ENCODE measurements around the gene C10orf67.
"Not testable (repeated sequence)": the region's sequence is repeated elsewhere in the genome, so short reads cannot be mapped to it uniquely, and the experiment has no call there.

Gene C10orf67

GRCh38 chr10:23326544-23327307 lies 17.9 kb downstream of the C10orf67 start:
- DNase-seq (ENCODE audit: extremely low read depth in 1 of 2, low read depth in 1 of 2) = no peak

GRCh38 chr10:23325132-23325531 lies 19.5 kb downstream of the C10orf67 start:
- no peak for DNase-seq (ENCODE audit: extremely low read depth in 1 of 2, low read depth in 1 of 2)

GRCh38 chr10:23324351-23324750 lies 20.2 kb downstream of the C10orf67 start:
- no peak for DNase-seq (ENCODE audit: extremely low read depth in 1 of 2, low read depth in 1 of 2)

GRCh38 chr10:23322082-23322481 lies 22.5 kb downstream of the C10orf67 start:
- no peak for DNase-seq (ENCODE audit: extremely low read depth in 1 of 2, low read depth in 1 of 2)

- no peak for DNase-seq (ENCODE audit: extremely low read depth in 1 of 2, low read depth in 1 of 2)
Measured at GRCh38 chr10:23319835-23320234, 24.8 kb downstream of the C10orf67 start.

GRCh38 chr10:23318359-23318758 lies 26.2 kb downstream of the C10orf67 start:
- DNase-seq (ENCODE audit: extremely low read depth in 1 of 2, low read depth in 1 of 2) = no peak

GRCh38 chr10:23317416-23317815 lies 27.2 kb downstream of the C10orf67 start:
- DNase-seq (ENCODE audit: extremely low read depth in 1 of 2, low read depth in 1 of 2) = no peak

- no peak for DNase-seq (ENCODE audit: extremely low read depth in 1 of 2, low read depth in 1 of 2)
Measured at GRCh38 chr10:23316406-23316805, 28.2 kb downstream of the C10orf67 start.

GRCh38 chr10:23315966-23316365 lies 28.6 kb downstream of the C10orf67 start:
- DNase-seq (ENCODE audit: extremely low read depth in 1 of 2, low read depth in 1 of 2) = no peak

- no peak for DNase-seq (ENCODE audit: extremely low read depth in 1 of 2, low read depth in 1 of 2)
Measured at GRCh38 chr10:23314835-23315239, 29.8 kb downstream of the C10orf67 start.

- no peak for DNase-seq (ENCODE audit: extremely low read depth in 1 of 2, low read depth in 1 of 2)
Measured at GRCh38 chr10:23311034-23311433, 33.6 kb downstream of the C10orf67 start.

- no peak for DNase-seq (ENCODE audit: extremely low read depth in 1 of 2, low read depth in 1 of 2)
Measured at GRCh38 chr10:23310404-23310803, 34.2 kb downstream of the C10orf67 start.

GRCh38 chr10:23299961-23300360 lies 44.6 kb downstream of the C10orf67 start:
- not testable (repeated sequence) for DNase-seq (ENCODE audit: extremely low read depth in 1 of 2, low read depth in 1 of 2)

GRCh38 chr10:23294638-23295247 lies 49.9 kb downstream of the C10orf67 start:
- DNase-seq (ENCODE audit: extremely low read depth in 1 of 2, low read depth in 1 of 2) = no peak

- no peak for DNase-seq (ENCODE audit: extremely low read depth in 1 of 2, low read depth in 1 of 2)
Measured at GRCh38 chr10:23293973-23294590, 50.5 kb downstream of the C10orf67 start.

- peak in 1 of 2 donors; percentile 23 for DNase-seq (ENCODE audit: extremely low read depth in 1 of 2, low read depth in 1 of 2)
Measured at GRCh38 chr10:23293145-23293724, 51.4 kb downstream of the C10orf67 start.

- DNase-seq (ENCODE audit: extremely low read depth in 1 of 2, low read depth in 1 of 2) = no peak
Measured at GRCh38 chr10:23291551-23292334, 52.9 kb downstream of the C10orf67 start.

GRCh38 chr10:23284674-23285335 lies 59.8 kb downstream of the C10orf67 start:
- DNase-seq (ENCODE audit: extremely low read depth in 1 of 2, low read depth in 1 of 2) = no peak

- no peak for DNase-seq (ENCODE audit: extremely low read depth in 1 of 2, low read depth in 1 of 2)
Measured at GRCh38 chr10:23284155-23284554, 60.4 kb downstream of the C10orf67 start.

- DNase-seq (ENCODE audit: extremely low read depth in 1 of 2, low read depth in 1 of 2) = no peak
Measured at GRCh38 chr10:23283680-23284079, 60.9 kb downstream of the C10orf67 start.

Measured in stimulated activated CD8-positive, alpha-beta memory T cell treated with anti-CD3 and anti-CD28 coated beads, Interleukin-7, amount 100 ng/mL, for 48 hours (primary cell).